Muscle layer of duodenum (tissue), 2 donors: Measurements from ENCODE around the gene APLP1.
A peak's percentile ranks its signal among the peaks of the same experiment; 100 is the strongest.
"Not testable (repeated sequence)": the region's sequence is repeated elsewhere in the genome, so short reads cannot be mapped to it uniquely, and the experiment has no call there.

ENCODE experiments used
- H3K27ac ChIP-seq: one replicate; pipeline ENCODE4 v1.7.0; 2013; ENCODE audit warnings: mild to moderate bottlenecking, low read length
- H3K27me3 ChIP-seq: one replicate; pipeline ENCODE4 v1.7.0; 2013; ENCODE audit warnings: low read depth, mild to moderate bottlenecking, control low read depth, low read length
- H3K36me3 ChIP-seq, 2 donors: one replicate each; pipeline ENCODE4 v1.7.0; 2013; ENCODE audit warnings: low read length in 2 of 2, control low read depth in 1 of 2, mild to moderate bottlenecking in 1 of 2; ENCODE audit not compliant: insufficient read depth in 2 of 2, control insufficient read depth in 1 of 2
- H3K4me1 ChIP-seq, 2 donors: one replicate each; pipeline ENCODE4 v1.7.0; 2013; ENCODE audit warnings: low read length in 2 of 2, mild to moderate bottlenecking in 2 of 2, control low read depth in 1 of 2, moderate library complexity in 1 of 2; ENCODE audit not compliant: insufficient read depth in 2 of 2, control insufficient read depth in 1 of 2
- H3K4me3 ChIP-seq, 2 donors: one replicate each; pipeline ENCODE4 v1.7.0; 2013; ENCODE audit warnings: low read length in 2 of 2, low read depth in 1 of 2, mild to moderate bottlenecking in 1 of 2
- H3K9me3 ChIP-seq, 2 donors: one replicate each; pipeline ENCODE4 v1.7.0; 2013; ENCODE audit warnings: low read length in 2 of 2, control low read depth in 1 of 2, mild to moderate bottlenecking in 1 of 2; ENCODE audit not compliant: control insufficient read depth in 1 of 2
- donor health status: healthy.

The APLP1 gene

GRCh38 chr19:35885904-35886303 is 17.5 kb downstream of the APLP1 start:
- Histone ChIP-seq H3K36me3 (peaks cover 14 to 36% of the 10 kb centered on the region in 2 donors), H3K4me1 (no peaks in the 10 kb centered on the region), H3K27ac (no peak overlapping the region), H3K9me3 (no peaks in the 10 kb centered on the region), H3K4me3 (no peak overlapping the region), H3K27me3 (no peaks in the 10 kb centered on the region)

GRCh38 chr19:35887197-35887596 is 18.8 kb downstream of the APLP1 start:
- Histone ChIP-seq H3K9me3 (no peaks in the 10 kb centered on the region), H3K4me1 (no peaks in the 10 kb centered on the region), H3K4me3 (no peak overlapping the region), H3K27me3 (no peaks in the 10 kb centered on the region), H3K27ac (no peak overlapping the region), H3K36me3 (peaks cover 14 to 38% of the 10 kb centered on the region in 2 donors)

GRCh38 chr19:35888398-35888797 is 20.0 kb downstream of the APLP1 start:
- Histone ChIP-seq H3K27me3 (no peaks in the 10 kb centered on the region), H3K36me3 (peaks cover 14 to 46% of the 10 kb centered on the region in 2 donors), H3K9me3 (no peaks in the 10 kb centered on the region), H3K4me3 (no peak overlapping the region), H3K27ac (no peak overlapping the region), H3K4me1 (no peaks in the 10 kb centered on the region)

- Histone ChIP-seq H3K4me1 (no peaks in the 10 kb centered on the region), H3K36me3 (peaks cover 20 to 56% of the 10 kb centered on the region in 2 donors), H3K4me3 (no peak overlapping the region), H3K27ac (no peak overlapping the region), H3K27me3 (no peaks in the 10 kb centered on the region), H3K9me3 (no peaks in the 10 kb centered on the region)
These were observed 21.2 kb downstream of the APLP1 start for GRCh38 chr19:35889370-35890112.

- H3K4me1 ChIP-seq = no peaks in the 10 kb centered on the region
- no peaks in the 10 kb centered on the region for H3K9me3 ChIP-seq
- H3K4me3 ChIP-seq = no peak overlapping the region
- H3K36me3 ChIP-seq = peaks cover 20 to 56% of the 10 kb centered on the region in 2 donors
- H3K27me3 ChIP-seq = no peaks in the 10 kb centered on the region
- H3K27ac ChIP-seq = no peak overlapping the region
These were observed 21.8 kb downstream of the APLP1 start for GRCh38 chr19:35890113-35890650.

- not testable (repeated sequence) for H3K4me3 ChIP-seq, H3K27ac ChIP-seq, H3K27me3 ChIP-seq, H3K4me1 ChIP-seq, H3K9me3 ChIP-seq
- H3K36me3 ChIP-seq = peaks cover 26 to 70% of the 10 kb centered on the region in 2 donors
These were observed 23.4 kb downstream of the APLP1 start for GRCh38 chr19:35891819-35892218.

- no peak overlapping the region for H3K4me3 ChIP-seq
- H3K36me3 ChIP-seq = peaks cover 22 to 54% of the 10 kb centered on the region in 2 donors
- peaks cover 0 to 13% of the 10 kb centered on the region in 2 donors for H3K4me1 ChIP-seq
- no peak overlapping the region for H3K27ac ChIP-seq
- no peaks in the 10 kb centered on the region for H3K9me3 ChIP-seq
- H3K27me3 ChIP-seq = no peaks in the 10 kb centered on the region
These were observed 26.0 kb downstream of the APLP1 start for GRCh38 chr19:35894342-35894741.

- no peaks in the 10 kb centered on the region for H3K9me3 ChIP-seq
- H3K36me3 ChIP-seq = peaks cover 17 to 37% of the 10 kb centered on the region in 2 donors
- no peak overlapping the region for H3K27ac ChIP-seq
These were observed 27.7 kb downstream of the APLP1 start for GRCh38 chr19:35895911-35896642.

GRCh38 chr19:35896643-35897040 is 28.3 kb downstream of the APLP1 start:
- Histone ChIP-seq H3K9me3 (no peaks in the 10 kb centered on the region), H3K27ac (no peak overlapping the region), H3K36me3 (peaks cover 17 to 36% of the 10 kb centered on the region in 2 donors), H3K4me1 (peaks cover 0 to 21% of the 10 kb centered on the region in 2 donors), H3K4me3 (no peak overlapping the region), H3K27me3 (no peaks in the 10 kb centered on the region)

More at GRCh38 chr19:35895911-35896642, 27.7 kb downstream of the APLP1 start:
- peaks cover 0 to 19% of the 10 kb centered on the region in 2 donors for H3K4me1 ChIP-seq
- no peak overlapping the region for H3K4me3 ChIP-seq
- H3K27me3 ChIP-seq = no peaks in the 10 kb centered on the region

- Histone ChIP-seq H3K4me1 (peaks cover 0 to 21% of the 10 kb centered on the region in 2 donors), H3K27ac (no peak overlapping the region), H3K36me3 (peaks cover 17 to 30% of the 10 kb centered on the region in 2 donors), H3K9me3 (no peaks in the 10 kb centered on the region), H3K27me3 (no peaks in the 10 kb centered on the region), H3K4me3 (peak overlapping the region; percentile 75 to 92)
These were observed 29.5 kb downstream of the APLP1 start for GRCh38 chr19:35897706-35898451.

- Histone ChIP-seq H3K27ac (peak overlapping the region; percentile 75), H3K27me3 (no peaks in the 10 kb centered on the region), H3K9me3 (no peaks in the 10 kb centered on the region), H3K36me3 (peaks cover 17 to 28% of the 10 kb centered on the region in 2 donors), H3K4me1 (peaks cover 0 to 24% of the 10 kb centered on the region in 2 donors), H3K4me3 (peak overlapping the region; percentile 75 to 92)
These were observed 30.1 kb downstream of the APLP1 start for GRCh38 chr19:35898499-35898809.
